HUES6 (cell line): Measurements from ENCODE around the gene NOP56.
A peak's percentile ranks its signal among the peaks of the same experiment; 100 is the strongest.
"Not testable (repeated sequence)": the region's sequence is repeated elsewhere in the genome, so short reads cannot be mapped to it uniquely, and the experiment has no call there.

Source experiments
- H3K27ac ChIP-seq: 2 replicates; pipeline ENCODE4 v1.7.0; 2013; ENCODE audit warnings: low read depth, mild to moderate bottlenecking, low read length, inconsistent platforms
- H3K27me3 ChIP-seq: 2 replicates; pipeline ENCODE4 v1.6.1; 2013; ENCODE audit warnings: low read length; ENCODE audit not compliant: control insufficient read depth, insufficient read depth
- H3K36me3 ChIP-seq: 2 replicates; pipeline ENCODE4 v1.6.1; 2013; ENCODE audit warnings: low read length; ENCODE audit not compliant: control insufficient read depth, insufficient read depth
- H3K4me1 ChIP-seq: 2 replicates; pipeline ENCODE4 v1.6.1; 2013; ENCODE audit warnings: low read length; ENCODE audit not compliant: control insufficient read depth, insufficient read depth
- H3K4me3 ChIP-seq: 2 replicates; pipeline ENCODE4 v1.5.1; 2013; ENCODE audit warnings: low read depth, low read length
- H3K9ac ChIP-seq: one replicate; pipeline ENCODE4 v1.6.1; 2013; ENCODE audit warnings: mild to moderate bottlenecking, low read length
- H3K9me3 ChIP-seq: 2 replicates; pipeline ENCODE4 v1.6.1; 2013; ENCODE audit warnings: low read depth, low read length; ENCODE audit not compliant: control insufficient read depth, insufficient read depth

Gene NOP56

GRCh38 chr20:2695206-2695983 lies 43.0 kb downstream of the NOP56 start:
- peaks cover 91% of the 10 kb centered on the region for H3K27me3 ChIP-seq
- no peak overlapping the region for H3K9ac ChIP-seq
- H3K27ac ChIP-seq: no peak overlapping the region
- H3K4me3 ChIP-seq: no peak overlapping the region
- peaks cover 24% of the 10 kb centered on the region for H3K4me1 ChIP-seq
- no peaks in the 10 kb centered on the region for H3K36me3 ChIP-seq
- H3K9me3 ChIP-seq: no peaks in the 10 kb centered on the region

- H3K27me3 ChIP-seq: peaks cover 91% of the 10 kb centered on the region
- not testable (repeated sequence) for H3K9me3 ChIP-seq, H3K27ac ChIP-seq
Measured at GRCh38 chr20:2695984-2696525, 43.6 kb downstream of the NOP56 start.

DNA sequence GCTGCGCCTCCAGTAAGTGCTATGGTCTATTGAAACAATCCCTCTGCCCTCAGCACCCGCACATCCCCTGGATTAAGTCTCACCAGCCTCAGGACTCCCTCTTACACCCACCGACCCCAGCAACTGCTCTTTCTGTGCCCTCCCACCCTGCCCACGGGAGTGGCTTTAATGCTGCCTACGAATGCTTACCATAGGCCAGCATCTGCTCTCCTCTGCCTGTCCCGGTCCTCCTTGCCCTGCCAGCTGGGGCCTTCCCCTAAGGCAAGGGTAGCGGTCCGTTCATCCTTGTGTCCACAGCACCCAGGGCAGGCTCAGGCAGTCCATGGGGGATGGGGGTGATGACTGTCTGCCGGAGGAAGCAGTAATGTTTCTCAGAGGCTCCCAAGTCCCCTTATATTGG lies 44.2 kb downstream of the NOP56 start:
- H3K4me3 ChIP-seq: no peak overlapping the region
- H3K9ac ChIP-seq: no peak overlapping the region
- H3K36me3 ChIP-seq: no peaks in the 10 kb centered on the region
- H3K27me3 ChIP-seq: peaks cover 91% of the 10 kb centered on the region
- peaks cover 35% of the 10 kb centered on the region for H3K4me1 ChIP-seq
- H3K9me3 ChIP-seq: no peaks in the 10 kb centered on the region
- H3K27ac ChIP-seq: no peak overlapping the region

More at GRCh38 chr20:2695984-2696525, 43.6 kb downstream of the NOP56 start:
- peaks cover 31% of the 10 kb centered on the region for H3K4me1 ChIP-seq
- not testable (repeated sequence) for H3K36me3 ChIP-seq, H3K4me3 ChIP-seq, H3K9ac ChIP-seq

DNA sequence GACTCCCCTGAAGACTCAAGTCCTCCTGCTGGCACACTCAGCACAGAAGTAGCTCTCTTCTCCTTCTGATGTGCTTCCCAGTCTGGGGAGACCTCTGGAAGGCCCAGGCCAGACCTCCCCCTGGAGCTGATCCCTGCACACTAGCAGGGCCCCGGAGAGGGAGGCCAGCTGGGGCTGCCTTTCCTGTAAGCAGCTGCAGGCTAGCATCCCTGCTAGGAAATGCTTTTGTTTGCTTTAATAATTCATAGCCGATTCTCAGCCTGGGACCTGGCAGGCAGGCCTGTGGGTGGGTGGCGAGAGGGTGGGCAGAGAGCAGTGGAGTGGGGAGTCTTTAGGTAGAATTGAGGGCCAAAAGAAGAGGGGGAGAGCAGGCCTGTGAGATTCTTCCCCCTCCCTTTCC lies 45.3 kb downstream of the NOP56 start:
- no peak overlapping the region for H3K9ac ChIP-seq
- H3K27me3 ChIP-seq: peaks cover 94% of the 10 kb centered on the region
- H3K9me3 ChIP-seq: no peaks in the 10 kb centered on the region
- peaks cover 40% of the 10 kb centered on the region for H3K4me1 ChIP-seq
- H3K36me3 ChIP-seq: no peaks in the 10 kb centered on the region
- H3K4me3 ChIP-seq: no peak overlapping the region
- H3K27ac ChIP-seq: no peak overlapping the region

DNA sequence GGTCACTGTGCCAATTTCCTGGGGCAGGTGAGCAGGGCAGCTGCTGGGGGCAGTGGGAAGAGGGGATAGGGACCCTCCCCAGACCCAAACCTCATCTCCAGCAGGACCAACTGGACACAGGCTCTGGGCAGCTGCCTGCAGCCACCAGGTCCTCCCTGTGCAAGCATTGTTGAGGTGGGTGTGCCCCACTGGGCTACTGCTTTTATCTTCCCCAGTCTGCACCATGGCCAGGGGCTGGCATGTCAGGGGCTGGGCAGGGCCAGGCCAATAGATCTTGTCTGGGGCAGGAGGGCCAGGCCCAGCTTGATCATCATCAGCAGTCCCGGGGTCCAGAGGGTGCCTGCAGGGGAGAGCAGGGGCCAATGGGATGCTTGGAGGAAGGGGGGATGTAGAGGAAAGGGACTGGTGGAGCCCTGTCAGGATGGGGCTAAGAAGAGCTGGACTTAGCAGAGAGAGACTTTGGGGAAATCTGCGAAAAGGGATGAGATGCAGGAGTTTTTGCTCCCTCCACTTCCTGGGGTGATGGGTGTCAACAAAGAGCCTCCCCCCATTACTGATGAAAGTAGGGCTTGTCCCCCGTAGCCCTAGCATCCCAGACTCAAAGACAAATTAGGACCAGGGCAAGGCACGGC lies 45.9 kb downstream of the NOP56 start:
- Histone ChIP-seq H3K9ac (no peak overlapping the region), H3K27me3 (peaks cover 97% of the 10 kb centered on the region), H3K36me3 (no peaks in the 10 kb centered on the region), H3K9me3 (no peaks in the 10 kb centered on the region), H3K4me3 (no peak overlapping the region), H3K27ac (no peak overlapping the region), H3K4me1 (peaks cover 40% of the 10 kb centered on the region)

DNA sequence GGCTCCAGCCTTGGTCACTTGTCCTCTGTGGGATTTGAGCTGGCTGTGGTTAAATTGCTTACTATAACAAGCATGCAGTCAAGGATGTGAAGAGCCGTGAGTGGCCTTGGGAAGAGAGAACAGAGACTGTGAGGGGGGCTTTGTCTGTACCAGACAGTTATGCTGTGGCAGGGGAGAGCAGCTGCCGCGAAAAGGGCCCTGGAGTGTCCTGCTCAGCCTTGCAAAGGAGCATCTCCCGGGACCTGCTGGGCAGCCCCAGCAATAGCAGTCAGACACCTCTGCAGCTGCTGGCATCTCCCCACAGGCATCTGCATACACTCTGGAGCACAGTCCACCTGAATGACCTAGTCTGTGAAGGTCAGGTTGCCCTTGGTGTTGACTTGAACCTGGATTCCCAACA lies 46.5 kb downstream of the NOP56 start:
- Histone ChIP-seq H3K27me3 (peaks cover 97% of the 10 kb centered on the region), H3K4me1 (peaks cover 40% of the 10 kb centered on the region), H3K27ac (no peak overlapping the region), H3K9ac (no peak overlapping the region), H3K9me3 (no peaks in the 10 kb centered on the region; the same call in 1 of the 2 replicates), H3K36me3 (no peaks in the 10 kb centered on the region), H3K4me3 (no peak overlapping the region)

DNA sequence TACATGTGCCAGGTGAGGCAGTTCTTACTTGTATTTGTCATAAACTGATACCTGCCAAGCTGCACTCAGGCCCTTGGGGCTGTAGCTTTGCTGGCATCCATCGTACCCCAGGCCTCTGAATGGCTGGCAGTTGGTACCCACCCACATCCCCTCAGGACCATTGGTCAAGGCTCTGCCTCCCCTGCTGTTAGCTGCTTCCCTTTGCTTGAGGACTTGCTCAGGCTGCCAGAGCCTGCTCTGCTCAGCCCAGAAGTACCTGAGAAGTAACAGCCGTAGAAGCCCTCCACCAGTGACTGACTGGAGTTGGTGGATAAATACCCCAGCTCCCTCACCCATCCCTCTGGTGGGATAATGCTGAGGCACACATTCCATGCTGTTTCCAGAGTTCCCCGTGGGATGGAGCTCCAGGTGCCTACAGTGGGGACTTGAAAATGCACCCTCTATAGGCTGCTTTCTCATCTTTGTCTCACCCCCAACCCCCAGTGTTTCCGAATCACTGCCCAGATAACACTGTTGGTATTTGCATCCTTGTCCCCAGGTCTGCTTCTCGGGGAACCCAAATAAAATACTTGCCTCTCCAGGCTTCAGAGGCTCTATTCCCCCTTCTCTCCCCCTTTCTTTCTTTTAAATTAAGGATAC lies 47.5 kb downstream of the NOP56 start:
- peaks cover 97% of the 10 kb centered on the region for H3K27me3 ChIP-seq

DNA sequence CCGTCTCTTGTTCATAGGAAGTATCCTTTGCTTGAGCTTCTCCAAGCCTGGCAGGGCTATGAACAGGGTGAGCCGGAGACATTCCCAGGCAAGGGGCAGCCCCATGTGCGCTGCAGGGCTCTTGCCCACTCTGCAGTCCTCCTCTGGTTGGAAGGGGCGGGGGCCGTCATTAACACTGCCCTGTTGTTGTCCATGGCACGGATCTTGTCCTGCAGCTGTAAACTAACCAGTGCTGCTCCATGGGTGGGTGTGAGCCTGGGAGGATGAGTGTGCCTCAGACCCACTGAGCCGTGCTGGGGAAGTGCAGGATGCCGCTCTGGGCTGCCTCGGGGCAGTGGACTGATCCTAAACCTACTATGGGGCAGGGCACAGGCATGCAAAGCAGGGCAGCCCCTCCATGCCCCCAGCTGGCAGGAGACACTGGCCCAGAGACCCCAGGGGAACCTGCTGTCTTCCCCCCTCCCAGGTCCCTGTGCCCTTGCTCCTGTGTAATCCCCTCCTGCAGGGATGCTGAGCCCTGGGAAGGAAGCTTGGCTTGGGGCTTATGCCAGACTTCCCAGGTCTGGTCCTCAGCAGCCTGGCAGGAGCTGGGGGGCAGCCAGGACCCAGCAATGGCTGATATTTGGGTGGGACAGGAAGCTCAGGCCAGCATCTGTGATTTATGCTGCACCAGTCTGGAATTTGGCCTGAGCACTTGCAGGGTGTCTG lies 48.6 kb downstream of the NOP56 start:
- Histone ChIP-seq H3K27me3 (peaks cover 97% of the 10 kb centered on the region), H3K9ac (no peak overlapping the region), H3K36me3 (no peaks in the 10 kb centered on the region), H3K9me3 (no peaks in the 10 kb centered on the region; the same call in 1 of the 2 replicates), H3K4me1 (peaks cover 45% of the 10 kb centered on the region), H3K27ac (no peak overlapping the region), H3K4me3 (peak overlapping the region; percentile 20; the same call in 1 of the 2 replicates)

More for the DNA sequence above, 47.5 kb downstream of the NOP56 start:
- Histone ChIP-seq H3K4me1 (peaks cover 42% of the 10 kb centered on the region), H3K9me3 (no peaks in the 10 kb centered on the region; the same call in 1 of the 2 replicates), H3K4me3 (no peak overlapping the region), H3K9ac (no peak overlapping the region), H3K27ac (no peak overlapping the region), H3K36me3 (no peaks in the 10 kb centered on the region)

DNA sequence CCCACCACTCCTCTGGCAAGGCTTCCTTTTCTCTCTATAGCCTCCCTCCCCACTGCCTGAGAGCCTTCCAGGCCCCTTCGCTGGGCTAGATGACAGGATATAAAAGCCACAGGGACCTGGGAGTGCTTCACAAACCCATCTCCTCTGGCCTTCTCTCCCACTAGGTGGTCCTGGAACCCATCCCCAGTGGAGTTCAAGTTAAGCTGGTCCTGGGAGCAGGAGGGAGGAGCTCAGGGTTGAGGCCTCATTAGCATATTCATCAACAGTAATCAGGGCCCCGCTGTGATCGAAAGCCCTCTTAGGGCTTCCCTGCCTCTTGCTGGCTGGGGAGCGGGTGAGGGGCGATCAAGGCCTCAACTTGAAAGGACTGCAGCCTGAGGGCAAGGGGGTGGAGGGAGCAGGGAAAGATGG lies 49.2 kb downstream of the NOP56 start:
- Histone ChIP-seq H3K27ac (no peak overlapping the region), H3K36me3 (no peaks in the 10 kb centered on the region), H3K4me3 (peak overlapping the region; percentile 20; the same call in 1 of the 2 replicates), H3K9ac (no peak overlapping the region), H3K27me3 (peaks cover 97% of the 10 kb centered on the region), H3K9me3 (no peaks in the 10 kb centered on the region; the same call in 1 of the 2 replicates), H3K4me1 (peaks cover 51% of the 10 kb centered on the region)

DNA sequence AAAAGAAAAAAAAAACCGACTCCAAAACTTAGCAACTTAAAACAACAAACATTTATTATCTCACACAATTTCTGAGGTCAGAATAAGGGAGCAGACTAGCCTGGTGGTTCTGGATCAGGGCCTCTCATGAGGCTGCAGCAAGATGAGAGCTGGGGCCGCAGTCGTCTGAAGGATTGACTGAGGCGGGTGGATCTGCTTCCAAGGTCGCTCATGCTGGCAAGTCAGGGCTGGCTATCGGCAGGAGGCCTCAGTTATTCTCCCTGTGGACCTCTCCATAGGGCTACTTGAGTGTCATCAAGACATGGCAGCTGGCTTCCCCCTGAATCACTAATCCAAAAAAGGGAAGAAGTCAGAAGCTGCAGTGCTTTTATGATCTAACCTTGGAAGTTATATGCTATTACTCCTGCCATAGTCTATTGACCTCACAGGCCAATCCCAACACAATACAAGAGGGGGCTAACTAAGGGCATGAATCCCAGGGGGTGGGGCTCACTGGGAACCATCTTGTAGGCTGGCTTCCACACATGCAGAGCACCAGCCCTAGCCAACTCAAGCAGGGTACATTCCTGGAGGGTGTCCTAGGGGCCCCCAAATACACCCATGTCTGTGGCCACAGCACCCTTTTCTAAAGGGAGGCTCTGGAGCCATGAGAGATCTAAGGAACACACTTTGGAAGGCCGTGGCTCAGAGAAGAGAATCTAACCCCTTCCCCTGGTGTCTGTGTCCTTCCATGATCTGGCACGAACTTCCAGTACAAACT lies 51.5 kb downstream of the NOP56 start:
- peaks cover 95% of the 10 kb centered on the region for H3K27me3 ChIP-seq
- no peak overlapping the region for H3K27ac ChIP-seq
- H3K36me3 ChIP-seq: no peaks in the 10 kb centered on the region

More for the DNA sequence above, 51.5 kb downstream of the NOP56 start:
- H3K4me1 ChIP-seq: peaks cover 66% of the 10 kb centered on the region
- H3K4me3 ChIP-seq: no peak overlapping the region
- H3K9ac ChIP-seq: no peak overlapping the region
- no peaks in the 10 kb centered on the region; the same call in 1 of the 2 replicates for H3K9me3 ChIP-seq
